Measurements from ENCODE around the gene SUFU. TPM values are rescaled to one million over a fixed set of nuclear protein-coding genes. Genes with fewer than 3 reads are reported as not detected.

Gene SUFU
- total RNA-seq (2022; extraction: Qiagen RNA extraction; ENCODE audit: low read depth), result 4.9 to 8.2 TPM (median 7.2 TPM) in 5 replicates

GRCh38 chr10:102503264-102504178, at the start of gene SUFU:
SUFU (plus strand) TSS chr10:102503972; CDS start chr10:102504153, 181 bp downstream.

DNA sequence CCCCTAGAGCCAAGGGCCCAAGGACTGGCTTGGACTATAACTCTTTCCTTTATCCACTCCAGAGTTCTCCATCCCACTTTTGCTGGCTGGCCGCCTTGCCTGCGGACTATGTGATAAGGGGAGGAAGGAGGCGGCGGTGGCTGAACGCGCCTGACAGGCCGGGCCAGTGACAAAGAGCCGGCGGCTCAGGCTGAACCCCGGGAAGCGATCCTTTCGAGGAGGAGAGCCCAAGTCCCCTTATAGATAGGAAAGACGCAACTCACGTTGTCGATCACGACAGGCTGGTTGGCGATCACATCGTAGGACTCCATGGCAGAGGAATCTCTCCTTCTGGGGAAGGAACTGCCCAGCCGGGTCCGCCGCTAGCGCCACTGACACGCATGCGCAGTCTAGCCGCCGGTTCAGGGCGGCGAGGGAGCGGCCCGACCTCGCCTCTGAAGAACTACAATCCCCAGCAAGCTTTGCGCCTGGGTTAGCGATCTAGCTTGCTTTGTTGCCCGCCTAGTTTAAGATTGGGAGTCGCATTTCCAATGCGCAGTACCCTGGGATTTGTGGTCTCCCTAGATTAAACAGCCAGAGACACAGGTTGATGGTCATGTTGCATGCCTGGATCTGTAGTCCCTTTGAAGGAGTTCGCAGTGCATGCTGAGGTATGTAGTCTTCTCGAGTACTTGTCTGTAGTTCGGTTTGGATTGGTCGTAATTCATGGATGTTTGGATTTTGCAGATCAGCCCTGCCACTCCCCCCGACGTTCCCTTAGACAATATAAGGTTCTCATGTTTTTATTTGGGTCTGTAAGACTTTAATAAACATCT, 1.2 kb upstream of the SUFU start, which contains the start of gene ACTR1A:
ACTR1A (minus strand) TSS at position 376 of the 815 bp plus-strand sequence; CDS start at position 311, 65 bp downstream.

GRCh38 chr10:102644066-102644645, 140.4 kb downstream of the SUFU start, which contains the start of gene TRIM8:
TRIM8 (plus strand) TSS chr10:102644479; CDS start chr10:102644618, 139 bp downstream.

Other genes starting within 250 kb of the SUFU start
- 44.9 to 75.7 TPM (median 64.7 TPM) in 5 replicates for gene NFKB2, start 108.3 kb upstream of the SUFU start, total RNA-seq (2022; extraction: Qiagen RNA extraction; ENCODE audit: low read depth)
- gene PSD, start 85.2 kb upstream of the SUFU start, total RNA-seq (2022; extraction: Qiagen RNA extraction; ENCODE audit: low read depth), result 0.34 to 0.61 TPM (median 0.51 TPM) in 5 replicates
- gene FBXL15, start 83.1 kb upstream of the SUFU start, total RNA-seq (2022; extraction: Qiagen RNA extraction; ENCODE audit: low read depth), result 4.9 to 11.4 TPM (median 8.5 TPM) in 5 replicates
- gene CUEDC2, start 71.4 kb upstream of the SUFU start, total RNA-seq (2022; extraction: Qiagen RNA extraction; ENCODE audit: low read depth), result 54.9 to 73.1 TPM (median 62.7 TPM) in 5 replicates
- 0.13 to 0.34 TPM (median 0.19 TPM) in 4 of 5 replicates, not detected in the other for gene C10orf95, start 52.4 kb upstream of the SUFU start, total RNA-seq (2022; extraction: Qiagen RNA extraction; ENCODE audit: low read depth)
- 83.8 to 98.2 TPM (median 93.1 TPM) in 5 replicates for gene ACTR1A, start 1.3 kb upstream of the SUFU start, total RNA-seq (2022; extraction: Qiagen RNA extraction; ENCODE audit: low read depth)
- 40.3 to 45.9 TPM (median 44.9 TPM) in 5 replicates for gene TRIM8, start 140.5 kb downstream of the SUFU start, total RNA-seq (2022; extraction: Qiagen RNA extraction; ENCODE audit: low read depth)
- 13.3 to 18.6 TPM (median 13.9 TPM) in 5 replicates for gene ARL3, start 210.4 kb downstream of the SUFU start, total RNA-seq (2022; extraction: Qiagen RNA extraction; ENCODE audit: low read depth)
- gene SFXN2, start 210.7 kb downstream of the SUFU start, total RNA-seq (2022; extraction: Qiagen RNA extraction; ENCODE audit: low read depth), result 2.1 to 4.2 TPM (median 2.7 TPM) in 5 replicates
- gene WBP1L, start 240.0 kb downstream of the SUFU start, total RNA-seq (2022; extraction: Qiagen RNA extraction; ENCODE audit: low read depth), result 17.5 to 28.7 TPM (median 26.1 TPM) in 5 replicates

Data from A549 treated with ZK216348 at 1 μM for 4 hours (cell line).